Sigmoid colon (tissue), 3 donors: ENCODE data around the gene MCF2L.

Experiments
- POLR2A ChIP-seq, 2 donors: fragments of 450-650 bp; IDR thresholded peaks; one replicate each; pipeline ENCODE4 v1.6.1; 2016; ENCODE audit warnings: antibody characterized with exemption in 2 of 2, mild to moderate bottlenecking in 2 of 2, moderate library complexity in 2 of 2
- TF ChIP-seq, protein P1 (sequence below), 4 experiments: fragments of 450-650 bp in 3 of 4; fragments of 200-600 bp in 1 of 4; IDR thresholded peaks; one replicate each; pipeline ENCODE4 v1.5.1; 2016 to 2019; ENCODE audit warnings: antibody characterized with exemption in 4 of 4, mild to moderate bottlenecking in 3 of 4, moderate library complexity in 2 of 4

DNA sequence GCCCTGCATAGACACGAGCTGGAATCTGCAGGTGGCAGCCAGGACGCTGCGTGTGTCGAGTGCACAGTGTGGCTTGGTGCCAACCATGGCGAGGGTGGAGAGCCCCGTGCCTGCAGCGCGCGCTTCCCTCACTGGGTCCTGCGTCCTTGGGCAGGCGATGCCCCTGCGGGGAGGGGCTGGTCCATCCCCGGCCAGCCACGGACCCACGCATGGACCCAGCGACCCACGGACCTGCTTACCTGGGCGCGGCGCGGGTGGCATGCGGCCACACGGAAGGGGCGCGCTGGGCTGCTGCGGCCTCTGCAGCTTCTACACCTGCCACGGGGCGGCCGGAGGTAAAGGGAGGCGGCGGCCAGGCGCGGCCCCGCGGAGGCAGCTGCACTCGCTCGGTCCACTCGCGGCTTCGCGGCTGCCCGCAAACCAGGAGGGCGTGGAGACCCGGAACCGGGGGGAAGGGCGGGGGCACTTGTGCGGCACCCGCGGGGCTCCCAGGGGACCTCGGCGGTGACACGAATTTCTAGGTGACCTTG is 569 bp upstream of the MCF2L start:
- TF ChIP-seq, protein P1, sequence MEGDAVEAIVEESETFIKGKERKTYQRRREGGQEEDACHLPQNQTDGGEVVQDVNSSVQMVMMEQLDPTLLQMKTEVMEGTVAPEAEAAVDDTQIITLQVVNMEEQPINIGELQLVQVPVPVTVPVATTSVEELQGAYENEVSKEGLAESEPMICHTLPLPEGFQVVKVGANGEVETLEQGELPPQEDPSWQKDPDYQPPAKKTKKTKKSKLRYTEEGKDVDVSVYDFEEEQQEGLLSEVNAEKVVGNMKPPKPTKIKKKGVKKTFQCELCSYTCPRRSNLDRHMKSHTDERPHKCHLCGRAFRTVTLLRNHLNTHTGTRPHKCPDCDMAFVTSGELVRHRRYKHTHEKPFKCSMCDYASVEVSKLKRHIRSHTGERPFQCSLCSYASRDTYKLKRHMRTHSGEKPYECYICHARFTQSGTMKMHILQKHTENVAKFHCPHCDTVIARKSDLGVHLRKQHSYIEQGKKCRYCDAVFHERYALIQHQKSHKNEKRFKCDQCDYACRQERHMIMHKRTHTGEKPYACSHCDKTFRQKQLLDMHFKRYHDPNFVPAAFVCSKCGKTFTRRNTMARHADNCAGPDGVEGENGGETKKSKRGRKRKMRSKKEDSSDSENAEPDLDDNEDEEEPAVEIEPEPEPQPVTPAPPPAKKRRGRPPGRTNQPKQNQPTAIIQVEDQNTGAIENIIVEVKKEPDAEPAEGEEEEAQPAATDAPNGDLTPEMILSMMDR (IDR thresholded peaks at IDR 0.05), result no peak
- TF ChIP-seq POLR2A (IDR thresholded peaks at IDR 0.05), result no peak
